ENCODE data around the gene PBX4. TPM values are rescaled to one million over a fixed set of nuclear protein-coding genes. Genes with fewer than 3 reads are reported as not detected.

PBX4 gene
- total RNA-seq, 1 donor from 2014 or later: 21.8 TPM

- CTCF ChIA-PET: interaction anchor here (1.2 to 3.4 kb wide), 5 partner anchors 23 to 427 kb away, joined by 3 to 46 read pairs (median 9); partner anchors contain the start of gene GMIP
- intact Hi-C loops (cut with micrococcal nuclease): no loop called here
- no peaks in the 10 kb centered on the region for H3K27me3 Mint-ChIP-seq
Measured at GRCh38 chr19:19530889-19531288, 87.6 kb downstream of the PBX4 start.

GRCh38 chr19:19530423-19530804 lies 88.1 kb downstream of the PBX4 start:
- Mint-ChIP-seq H3K4me3 (no peak overlapping the region), H3K9me3 (no peaks in the 10 kb centered on the region), H3K27me3 (no peaks in the 10 kb centered on the region), H3K36me3 (ENCODE audit: low read depth) (peaks cover 36% of the 10 kb centered on the region), H3K4me1 (peaks cover 21% of the 10 kb centered on the region), H3K27ac (no peak overlapping the region)
- DNase-seq (no peak), ATAC-seq (ENCODE audit: low read depth) (no peak)
- CTCF ChIA-PET: interaction anchor here (1.2 to 3.4 kb wide), 3 partner anchors 24 to 428 kb away, joined by 3 to 46 read pairs (median 3); partner anchors contain the start of gene GMIP
- POLR2A ChIA-PET: no interaction called here
- intact Hi-C loops (cut with micrococcal nuclease): no loop called here
- TF ChIP-seq CTCF (IDR thresholded peaks at IDR 0.05): no peak

More at GRCh38 chr19:19530889-19531288, 87.6 kb downstream of the PBX4 start:
- H3K4me1 Mint-ChIP-seq: peaks cover 21% of the 10 kb centered on the region
- no peaks in the 10 kb centered on the region for H3K9me3 Mint-ChIP-seq
- no peak for TF ChIP-seq CTCF (IDR thresholded peaks at IDR 0.05)
- no peak overlapping the region for H3K4me3 Mint-ChIP-seq
- DNase-seq (no peak), ATAC-seq (ENCODE audit: low read depth) (no peak)
- POLR2A ChIA-PET: interaction anchor here (0.6 to 2.5 kb wide), 3 partner anchors 113 to 168 kb away, joined by 4 to 42 read pairs (median 5); partner anchors contain the start of gene GMIP
- H3K27ac Mint-ChIP-seq: no peak overlapping the region
- H3K36me3 Mint-ChIP-seq (ENCODE audit: low read depth): peaks cover 36% of the 10 kb centered on the region

- Mint-ChIP-seq H3K9me3 (no peaks in the 10 kb centered on the region), H3K27ac (no peak overlapping the region), H3K36me3 (ENCODE audit: low read depth) (peaks cover 36% of the 10 kb centered on the region), H3K4me1 (peaks cover 26% of the 10 kb centered on the region), H3K27me3 (no peaks in the 10 kb centered on the region), H3K4me3 (no peak overlapping the region)
- TF ChIP-seq CTCF (IDR thresholded peaks at IDR 0.05): no peak
- intact Hi-C loops (cut with micrococcal nuclease): no loop called here
- ChIA-PET CTCF (interaction anchor here (1.2 to 3.4 kb wide), 3 partner anchors 24 to 428 kb away, joined by 3 to 46 read pairs (median 3); partner anchors contain the start of gene GMIP), POLR2A (interaction anchor here (1.3 kb wide), 1 partner anchor 114 kb away, joined by 6 read pairs; the partner anchor contains the start of gene GMIP)
- ATAC-seq (ENCODE audit: low read depth) (no peak), DNase-seq (no peak)
Measured at GRCh38 chr19:19529783-19530422, 88.6 kb downstream of the PBX4 start.

GRCh38 chr19:19528721-19529490 lies 89.6 kb downstream of the PBX4 start, which contains the start of gene YJEFN3:
Gene YJEFN3 (plus strand): TSS chr19:19528911. CDS start chr19:19528933, 22 bp downstream.
- no peak within 1 kb of the TSS for H3K4me3 Mint-ChIP-seq
- no peak within 1 kb of the TSS for H3K27ac Mint-ChIP-seq
- ATAC-seq (ENCODE audit: low read depth) (no peak), DNase-seq (no peak)
- peaks cover 34% of the 10 kb centered on the region for H3K4me1 Mint-ChIP-seq
- H3K27me3 Mint-ChIP-seq: no peaks in the 10 kb centered on the region
- no peaks in the 10 kb centered on the region for H3K9me3 Mint-ChIP-seq
- ChIA-PET POLR2A (interaction anchor here (0.9 to 1.3 kb wide), 2 partner anchors 9 to 115 kb away, joined by 5 to 6 read pairs; partner anchors contain the start of gene GMIP), CTCF (no interaction called here)
- H3K36me3 Mint-ChIP-seq (ENCODE audit: low read depth): peaks cover 38% of the 10 kb centered on the region
- intact Hi-C loops (cut with micrococcal nuclease): no loop called here
- no peak for TF ChIP-seq CTCF (IDR thresholded peaks at IDR 0.05)
